ACHN (cell line): Measurements from ENCODE around the gene APOBEC3G.

ENCODE experiments used
- DNase-seq: peaks from one replicate; pipeline ENCODE4 v3.0.0-alpha.2; 2015
- in situ Hi-C: cut with HindIII; loops from 2 replicates; pipeline ENCODE4 v1.10.0; 2017; ENCODE audit warnings: low sequenced_read_pairs, low pct_ligation_motif_present, low pct_unique_long_range_greater_than_20kb

APOBEC3G gene

DNA sequence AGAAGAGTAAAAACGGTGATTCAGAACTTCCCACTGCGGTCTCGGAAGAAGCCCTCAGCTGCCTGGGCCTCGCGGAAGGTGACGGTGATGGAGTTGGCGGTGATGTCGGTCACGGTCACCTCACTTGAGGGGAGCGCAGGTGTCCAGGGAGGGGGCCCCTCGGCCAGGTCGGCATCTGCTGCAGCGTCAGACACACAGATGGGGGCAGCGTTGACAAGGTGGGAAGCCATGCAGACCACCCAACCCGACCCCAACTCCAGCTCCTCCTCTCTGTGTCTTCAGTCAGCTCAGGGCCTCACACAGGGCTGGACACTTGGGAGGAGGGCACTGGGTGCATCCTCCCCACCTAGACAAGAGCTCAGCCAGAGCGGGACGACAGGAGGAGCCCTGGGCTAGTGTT, 56.8 kb downstream of the APOBEC3G start:
- no peak for DNase-seq
- in situ Hi-C loops = no loop called here

DNA sequence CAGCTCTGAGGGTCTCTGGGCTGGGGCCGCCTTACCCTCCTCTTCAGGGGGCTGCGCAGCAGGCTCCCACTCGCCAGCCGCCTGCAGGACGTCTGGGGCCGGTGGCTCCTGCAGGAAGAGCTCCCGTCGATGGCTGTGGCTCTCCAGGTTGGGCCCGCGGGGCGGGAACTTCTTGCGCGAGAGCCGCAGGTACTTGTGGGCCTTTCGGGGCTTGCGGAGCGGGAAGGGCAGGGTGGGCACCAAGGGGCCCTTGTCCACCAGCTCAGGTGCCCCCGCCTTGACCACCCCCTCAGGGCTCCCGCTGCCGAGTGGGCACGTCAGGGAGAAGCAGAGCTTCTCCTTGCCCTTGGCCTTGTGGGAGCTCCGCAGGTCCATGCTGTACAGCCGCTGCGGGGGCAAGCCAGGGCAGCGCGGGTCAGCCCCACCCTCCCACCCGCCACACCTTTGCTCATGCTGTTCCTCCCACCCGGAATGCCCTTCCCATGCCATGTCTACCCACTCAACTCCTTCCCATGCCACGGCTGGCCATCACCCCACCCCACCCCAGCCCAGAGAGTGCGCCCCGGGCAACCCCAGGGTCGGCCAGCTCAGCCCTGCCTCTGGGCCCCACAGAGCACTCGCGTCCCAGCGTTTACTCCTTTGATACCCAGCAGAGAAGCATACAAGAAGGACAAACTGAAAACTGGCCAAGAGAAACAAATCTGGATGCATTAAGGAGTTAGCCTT, 57.5 kb downstream of the APOBEC3G start:
- no peak for DNase-seq
- in situ Hi-C loops = no loop called here

DNA sequence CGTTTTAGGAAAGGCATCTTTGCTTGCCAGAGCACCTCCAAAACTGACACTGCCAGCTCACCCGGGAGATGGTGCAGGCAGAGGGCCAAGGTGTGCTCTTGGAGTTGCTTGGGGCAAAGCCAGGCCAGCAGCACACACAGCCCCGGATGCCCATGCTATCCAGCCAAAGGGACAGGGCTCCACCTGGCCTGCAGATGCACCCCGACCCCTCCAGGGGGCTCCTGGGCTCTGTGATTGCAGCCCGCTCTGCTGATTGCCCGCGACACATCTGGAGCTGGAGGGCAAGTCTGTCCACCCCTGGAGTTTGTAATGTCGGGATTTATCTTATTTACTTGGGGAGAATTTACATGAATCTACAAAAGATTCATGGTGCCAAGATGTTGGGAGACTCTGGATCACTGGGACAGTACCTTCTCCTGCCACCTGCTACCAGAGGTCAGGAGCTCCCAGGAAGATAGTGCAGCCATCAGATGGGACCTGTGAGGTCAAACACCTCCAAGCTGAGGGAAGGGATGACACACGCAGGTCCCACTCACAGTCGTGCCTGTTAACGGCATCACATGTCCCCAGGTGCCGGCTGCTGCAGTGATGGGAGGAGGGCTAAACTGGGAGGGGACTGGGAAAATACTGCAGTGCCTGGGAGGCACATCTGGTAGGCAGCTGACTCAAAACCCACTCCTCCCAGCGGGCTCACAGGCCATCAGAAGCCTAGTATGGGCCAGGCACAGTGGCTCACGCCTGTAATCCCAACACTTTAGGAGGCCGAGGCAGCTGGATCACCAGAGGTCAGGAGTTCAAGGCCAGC, 58.2 kb downstream of the APOBEC3G start:
- DNase-seq = peak; percentile 48
- in situ Hi-C loops = no loop called here

DNA sequence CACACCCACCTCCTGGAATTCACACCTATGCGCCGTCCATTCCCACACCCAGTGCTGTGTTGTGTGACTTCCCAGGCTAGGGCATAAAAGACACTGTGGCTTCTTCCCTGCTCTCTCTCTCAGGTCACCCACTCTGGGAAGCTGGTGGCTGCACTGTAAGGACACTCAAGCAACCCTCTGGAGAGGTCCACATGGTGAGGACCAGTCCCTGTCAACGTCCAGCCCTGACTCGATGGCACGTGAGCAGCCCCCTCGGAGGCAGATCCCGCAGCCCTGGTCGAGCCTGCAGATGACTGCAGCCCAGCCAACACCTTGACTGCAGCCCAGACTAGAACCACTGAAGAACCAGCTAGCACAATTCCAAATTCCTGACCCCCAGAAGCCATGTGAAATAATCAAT, 59.2 kb downstream of the APOBEC3G start:
- DNase-seq = no peak
- in situ Hi-C loops = no loop called here
